ENCODE data around the gene TOMM34. TPM values are rescaled to one million over a fixed set of nuclear protein-coding genes. Genes with fewer than 3 reads are reported as not detected.

The TOMM34 gene
- total RNA-seq, 2 donors from 2014 or later: 24.4 to 163 TPM

- no peak for DNase-seq (ENCODE audit: low spot score)
- H3K27me3 ChIP-seq (replicated peaks; ENCODE audit: insufficient read depth): no peaks in the 10 kb centered on the region
- no peaks in the 10 kb centered on the region for H3K36me3 ChIP-seq
- TF ChIP-seq POLR2A (IDR thresholded peaks at IDR 0.05) (no peak), CTCF (IDR thresholded peaks at IDR 0.05) (no peak), POLR2AphosphoS5 (IDR thresholded peaks at IDR 0.05) (no peak)
- no peak overlapping the region for H3K4me3 ChIP-seq
- H3K4me1 ChIP-seq (replicated peaks): peaks cover 9% of the 10 kb centered on the region
- WGBS: 88% methylated on average over 3 of the region's 3 CpGs
- intact Hi-C loops (cut with DNase I): no loop called here
- no peaks in the 10 kb centered on the region for H3K9me3 ChIP-seq
- H3K27ac ChIP-seq: no peak overlapping the region
Observed at GRCh38 chr20:44962483-44962882, 2.3 kb upstream of the TOMM34 start.

- no peak for DNase-seq (ENCODE audit: low spot score)
- 77% methylated on average over 3 of the region's 3 CpGs for WGBS
- Histone ChIP-seq H3K27ac (no peak overlapping the region), H3K27me3 (replicated peaks; ENCODE audit: insufficient read depth) (no peaks in the 10 kb centered on the region), H3K36me3 (no peaks in the 10 kb centered on the region), H3K4me3 (no peak overlapping the region), H3K9me3 (no peaks in the 10 kb centered on the region), H3K4me1 (replicated peaks) (peaks cover 3% of the 10 kb centered on the region)
- intact Hi-C loops (cut with DNase I): no loop called here
- no peak for TF ChIP-seq POLR2AphosphoS5 (IDR thresholded peaks at IDR 0.05)
- no peak for TF ChIP-seq POLR2A (IDR thresholded peaks at IDR 0.05)
- no peak for TF ChIP-seq CTCF (IDR thresholded peaks at IDR 0.05)
Observed at GRCh38 chr20:44961870-44962267, 1.7 kb upstream of the TOMM34 start.

- WGBS: 49% methylated on average over 4 of the region's 4 CpGs
- H3K4me3 ChIP-seq: no peak overlapping the region
- H3K36me3 ChIP-seq: no peaks in the 10 kb centered on the region
- peaks cover 3% of the 10 kb centered on the region for H3K4me1 ChIP-seq (replicated peaks)
- H3K27ac ChIP-seq: no peak overlapping the region
- intact Hi-C loops (cut with DNase I): no loop called here
- DNase-seq (ENCODE audit: low spot score): no peak
- H3K9me3 ChIP-seq: no peaks in the 10 kb centered on the region
- no peak for TF ChIP-seq POLR2A (IDR thresholded peaks at IDR 0.05)
- no peak for TF ChIP-seq CTCF (IDR thresholded peaks at IDR 0.05)
- TF ChIP-seq POLR2AphosphoS5 (IDR thresholded peaks at IDR 0.05): no peak
- H3K27me3 ChIP-seq (replicated peaks; ENCODE audit: insufficient read depth): no peaks in the 10 kb centered on the region
Observed at GRCh38 chr20:44961011-44961869, 1.0 kb upstream of the TOMM34 start.

- Histone ChIP-seq H3K4me1 (replicated peaks) (peaks cover 3% of the 10 kb centered on the region), H3K27ac (peak overlapping the region; percentile 77 to 82), H3K4me3 (peak overlapping the region; percentile 68 to 72), H3K36me3 (no peaks in the 10 kb centered on the region), H3K27me3 (replicated peaks; ENCODE audit: insufficient read depth) (no peaks in the 10 kb centered on the region), H3K9me3 (no peaks in the 10 kb centered on the region)
- intact Hi-C loops (cut with DNase I): no loop called here
- no peak for DNase-seq (ENCODE audit: low spot score)
- WGBS: 4% methylated on average over 13 of the region's 13 CpGs
- TF ChIP-seq CTCF (IDR thresholded peaks at IDR 0.05): no peak
Observed at GRCh38 chr20:44959638-44960102, 527 bp downstream of the TOMM34 start.

Measured in prostate gland (tissue), 2 donors.